ENCODE measurements around the gene RRP1. TPM values are rescaled to one million over a fixed set of nuclear protein-coding genes. Genes with fewer than 3 reads are reported as not detected.

RRP1 gene
- total RNA-seq, 1 donor from 2014 or later = 19.0 TPM

DNA sequence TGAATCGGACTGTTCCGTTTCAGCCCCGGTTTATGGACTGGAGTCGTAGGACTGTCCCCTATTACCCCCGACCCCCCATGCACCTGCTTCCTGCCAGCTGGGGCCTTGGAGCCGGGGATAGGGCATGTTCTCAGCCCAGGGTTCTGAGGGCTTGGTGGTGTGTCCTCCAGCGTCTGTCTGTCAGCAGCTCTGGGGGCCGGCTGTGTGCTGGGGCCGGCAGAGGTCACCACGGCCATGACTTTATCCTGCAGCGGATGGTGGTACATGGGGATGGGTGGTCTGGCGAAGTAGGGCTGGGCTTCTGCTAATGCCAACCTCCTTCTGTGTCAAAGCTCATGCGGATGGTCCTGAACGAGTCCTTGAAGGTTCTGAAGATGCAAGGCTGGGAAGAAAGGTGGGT, 5.5 kb downstream of the RRP1 start:
- H3K27me3 ChIP-seq = no peaks in the 10 kb centered on the region
- DNase-seq = no peak
- TF ChIP-seq, protein P1, sequence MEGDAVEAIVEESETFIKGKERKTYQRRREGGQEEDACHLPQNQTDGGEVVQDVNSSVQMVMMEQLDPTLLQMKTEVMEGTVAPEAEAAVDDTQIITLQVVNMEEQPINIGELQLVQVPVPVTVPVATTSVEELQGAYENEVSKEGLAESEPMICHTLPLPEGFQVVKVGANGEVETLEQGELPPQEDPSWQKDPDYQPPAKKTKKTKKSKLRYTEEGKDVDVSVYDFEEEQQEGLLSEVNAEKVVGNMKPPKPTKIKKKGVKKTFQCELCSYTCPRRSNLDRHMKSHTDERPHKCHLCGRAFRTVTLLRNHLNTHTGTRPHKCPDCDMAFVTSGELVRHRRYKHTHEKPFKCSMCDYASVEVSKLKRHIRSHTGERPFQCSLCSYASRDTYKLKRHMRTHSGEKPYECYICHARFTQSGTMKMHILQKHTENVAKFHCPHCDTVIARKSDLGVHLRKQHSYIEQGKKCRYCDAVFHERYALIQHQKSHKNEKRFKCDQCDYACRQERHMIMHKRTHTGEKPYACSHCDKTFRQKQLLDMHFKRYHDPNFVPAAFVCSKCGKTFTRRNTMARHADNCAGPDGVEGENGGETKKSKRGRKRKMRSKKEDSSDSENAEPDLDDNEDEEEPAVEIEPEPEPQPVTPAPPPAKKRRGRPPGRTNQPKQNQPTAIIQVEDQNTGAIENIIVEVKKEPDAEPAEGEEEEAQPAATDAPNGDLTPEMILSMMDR (IDR thresholded peaks at IDR 0.05) = no peak
- no peaks in the 10 kb centered on the region for H3K9me3 ChIP-seq
- no peak overlapping the region for H3K27ac ChIP-seq
- intact Hi-C loops (cut with DNase I) = no loop called here
- ATAC-seq = no peak
- peaks cover 14% of the 10 kb centered on the region for H3K4me1 ChIP-seq
- no peak overlapping the region for H3K4me3 ChIP-seq
- H3K36me3 ChIP-seq = peaks cover 82% of the 10 kb centered on the region

DNA sequence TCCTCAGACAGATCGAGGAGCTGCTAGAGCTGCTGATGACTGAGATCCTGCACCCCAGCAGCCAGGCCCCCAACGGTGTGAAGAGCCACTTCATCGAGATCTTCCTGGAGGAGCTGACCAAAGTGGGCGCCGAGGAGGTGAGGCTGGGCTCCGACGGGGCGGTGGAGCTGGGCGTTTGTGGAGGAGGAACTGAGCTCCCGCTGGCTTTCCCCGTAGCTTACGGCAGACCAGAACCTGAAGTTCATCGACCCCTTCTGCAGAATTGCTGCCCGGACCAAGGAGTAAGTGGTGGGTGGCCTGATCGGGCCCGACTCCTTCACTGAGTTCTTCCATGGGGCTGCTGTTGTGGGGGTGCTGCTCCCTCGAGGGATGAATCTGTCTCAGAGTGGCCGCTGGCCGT, 8.0 kb downstream of the RRP1 start:
- ATAC-seq = no peak
- intact Hi-C loops (cut with DNase I) = no loop called here
- Histone ChIP-seq H3K27me3 (no peaks in the 10 kb centered on the region), H3K36me3 (peaks cover 95% of the 10 kb centered on the region), H3K27ac (no peak overlapping the region), H3K9me3 (no peaks in the 10 kb centered on the region), H3K4me3 (no peak overlapping the region), H3K4me1 (no peaks in the 10 kb centered on the region)
- TF ChIP-seq, protein P1 (IDR thresholded peaks at IDR 0.05) = no peak
- DNase-seq = no peak

DNA sequence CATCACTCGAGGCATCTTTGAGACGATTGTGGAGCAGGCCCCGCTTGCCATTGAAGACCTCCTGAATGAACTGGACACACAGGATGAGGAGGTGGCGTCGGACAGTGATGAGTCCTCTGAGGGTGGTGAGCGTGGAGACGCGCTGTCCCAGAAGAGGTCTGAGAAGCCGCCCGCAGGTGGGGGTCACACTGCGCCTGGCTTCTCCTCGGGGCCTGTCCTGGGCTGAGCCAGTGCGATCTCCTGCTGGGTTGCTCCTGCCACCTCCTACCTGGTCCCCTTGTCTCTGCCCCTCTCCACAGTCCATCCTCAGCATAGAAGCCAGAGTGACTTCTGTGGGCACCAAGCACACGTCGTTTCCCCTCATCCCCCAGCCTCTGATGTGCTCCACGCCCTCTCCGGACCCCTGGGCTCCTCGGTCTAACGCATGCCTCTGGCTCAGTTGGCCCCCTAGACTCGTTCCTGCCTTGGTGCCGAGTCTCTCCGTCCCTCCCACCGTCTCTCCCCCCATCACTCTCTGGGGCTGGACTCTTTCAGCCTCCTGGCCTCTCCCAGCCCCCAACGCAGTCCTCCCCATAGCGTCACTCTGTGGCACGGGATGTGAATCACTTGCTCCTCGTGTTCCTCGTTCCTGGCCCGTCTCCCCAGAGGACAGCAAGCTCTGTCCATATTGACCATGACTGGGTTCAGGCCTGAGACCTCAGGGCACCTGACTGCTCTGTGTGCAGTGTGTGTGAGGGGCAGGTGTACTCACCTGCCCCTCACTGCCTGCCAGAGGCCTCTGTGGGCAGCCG, 8.7 kb downstream of the RRP1 start:
- Histone ChIP-seq H3K27me3 (no peaks in the 10 kb centered on the region), H3K27ac (no peak overlapping the region), H3K4me1 (no peaks in the 10 kb centered on the region), H3K4me3 (no peak overlapping the region), H3K36me3 (peaks cover 95% of the 10 kb centered on the region), H3K9me3 (no peaks in the 10 kb centered on the region)
- ATAC-seq = no peak
- no peak for DNase-seq
- intact Hi-C loops (cut with DNase I) = no loop called here
- TF ChIP-seq, protein P1 (IDR thresholded peaks at IDR 0.05) = no peak

DNA sequence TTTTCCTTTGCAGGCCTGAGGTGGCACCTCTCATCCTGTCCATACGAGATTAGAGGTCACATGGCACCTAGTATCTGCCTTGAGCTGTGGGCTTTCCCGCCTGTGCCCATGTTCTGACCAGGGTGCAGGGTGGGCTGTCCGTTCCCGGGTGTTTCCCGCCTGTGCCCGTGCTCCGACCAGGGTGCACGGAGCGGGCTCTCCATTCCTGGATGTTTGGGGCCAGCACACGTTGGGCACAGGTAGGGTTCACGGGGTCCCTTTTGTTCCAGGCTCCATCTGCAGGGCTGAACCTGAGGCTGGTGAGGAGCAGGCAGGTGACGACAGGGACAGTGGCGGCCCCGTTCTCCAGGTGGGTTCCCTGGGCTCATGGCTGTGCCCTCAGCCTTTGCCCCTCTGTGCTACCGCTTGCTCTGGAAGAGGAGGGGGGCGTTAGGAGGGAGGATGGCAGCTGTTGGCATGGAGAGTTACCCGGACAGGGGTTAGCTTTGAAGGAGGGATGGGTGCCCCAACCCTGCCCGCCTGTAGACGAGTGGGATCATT, 10.0 kb downstream of the RRP1 start:
- peaks cover 87% of the 10 kb centered on the region for H3K36me3 ChIP-seq
- DNase-seq = no peak

DNA sequence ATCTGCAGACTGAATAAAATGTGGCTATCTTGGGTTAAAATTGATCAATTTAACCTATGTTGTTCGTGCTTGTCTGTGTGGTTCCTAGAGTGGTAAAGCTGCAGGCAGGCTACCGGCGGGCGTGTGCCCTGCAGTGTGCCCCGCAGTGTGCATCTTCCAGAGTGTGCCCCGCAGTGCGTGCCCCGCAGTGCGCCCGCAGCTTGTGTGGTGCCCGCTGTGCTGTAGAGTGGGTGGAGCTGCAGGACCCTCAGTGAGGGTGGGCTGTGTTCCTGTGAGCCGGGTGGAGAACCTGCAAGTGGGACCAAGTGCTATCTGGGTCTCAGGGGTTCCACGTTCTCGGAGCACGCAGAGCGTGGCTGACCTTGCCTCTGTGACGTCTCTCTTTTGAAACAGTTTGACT, 10.7 kb downstream of the RRP1 start:
- Histone ChIP-seq H3K4me1 (no peaks in the 10 kb centered on the region), H3K4me3 (no peak overlapping the region), H3K27me3 (no peaks in the 10 kb centered on the region), H3K36me3 (peaks cover 81% of the 10 kb centered on the region), H3K9me3 (no peaks in the 10 kb centered on the region), H3K27ac (no peak overlapping the region)
- DNase-seq = no peak
- TF ChIP-seq, protein P1 (IDR thresholded peaks at IDR 0.05) = no peak
- no peak for ATAC-seq
- intact Hi-C loops (cut with DNase I) = loop anchor here (10.0 kb wide), 1 partner anchor 105 kb away; no protein-coding TSS in a partner anchor

More for the DNA sequence above, 10.0 kb downstream of the RRP1 start:
- no peak for ATAC-seq
- no peak overlapping the region for H3K4me3 ChIP-seq
- no peaks in the 10 kb centered on the region for H3K4me1 ChIP-seq
- no peak overlapping the region for H3K27ac ChIP-seq
- no peaks in the 10 kb centered on the region for H3K27me3 ChIP-seq
- TF ChIP-seq, protein P1 (IDR thresholded peaks at IDR 0.05) = no peak
- H3K9me3 ChIP-seq = no peaks in the 10 kb centered on the region
- intact Hi-C loops (cut with DNase I) = no loop called here

Data from upper lobe of right lung (tissue), 1 donor.